Lung microvascular endothelial cell (primary cell): ENCODE measurements around the gene ZDHHC9. TPM values are rescaled to one million over a fixed set of nuclear protein-coding genes. Genes with fewer than 3 reads are reported as not detected.

Source experiments
- DNase-seq, 2 donors: peaks; one replicate each; pipeline versions ENCODE4 v3.0.0 to v3.0.0-alpha.2; 2010; ENCODE audit warnings: low read depth in 2 of 2
- total RNA-seq: library from RNA; depleted of rRNA; stranded (reverse); fragments of >200 nt; gene quantifications from 2 replicates; pipeline ENCODE4 v1.2.1, GENCODE V29; 2014

Gene ZDHHC9
- total RNA-seq, 1 donor from 2014 or later, result 15.9 TPM

DNA sequence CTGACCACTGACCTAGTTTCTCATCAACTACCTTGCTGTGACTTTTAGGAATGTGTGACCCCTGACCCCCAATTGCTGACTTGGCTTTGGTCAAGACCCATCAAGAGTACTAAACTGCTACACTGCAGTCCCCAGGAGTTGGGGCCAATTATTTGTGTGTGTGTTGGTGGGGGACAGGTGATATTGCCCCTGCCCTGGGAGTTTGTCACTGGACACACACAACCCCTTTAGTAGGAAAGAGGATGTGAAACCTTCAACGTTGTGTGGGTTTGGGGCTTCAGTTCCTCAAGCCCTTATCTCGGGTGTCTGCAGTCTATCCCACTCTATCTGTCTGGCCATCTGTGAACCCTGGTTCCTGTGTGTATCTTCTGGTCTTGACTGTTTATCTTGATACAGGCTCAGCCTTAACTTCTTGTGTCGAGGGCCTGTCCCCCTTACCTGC is 57.5 kb downstream of the ZDHHC9 start:
- DNase-seq, result no peak

DNA sequence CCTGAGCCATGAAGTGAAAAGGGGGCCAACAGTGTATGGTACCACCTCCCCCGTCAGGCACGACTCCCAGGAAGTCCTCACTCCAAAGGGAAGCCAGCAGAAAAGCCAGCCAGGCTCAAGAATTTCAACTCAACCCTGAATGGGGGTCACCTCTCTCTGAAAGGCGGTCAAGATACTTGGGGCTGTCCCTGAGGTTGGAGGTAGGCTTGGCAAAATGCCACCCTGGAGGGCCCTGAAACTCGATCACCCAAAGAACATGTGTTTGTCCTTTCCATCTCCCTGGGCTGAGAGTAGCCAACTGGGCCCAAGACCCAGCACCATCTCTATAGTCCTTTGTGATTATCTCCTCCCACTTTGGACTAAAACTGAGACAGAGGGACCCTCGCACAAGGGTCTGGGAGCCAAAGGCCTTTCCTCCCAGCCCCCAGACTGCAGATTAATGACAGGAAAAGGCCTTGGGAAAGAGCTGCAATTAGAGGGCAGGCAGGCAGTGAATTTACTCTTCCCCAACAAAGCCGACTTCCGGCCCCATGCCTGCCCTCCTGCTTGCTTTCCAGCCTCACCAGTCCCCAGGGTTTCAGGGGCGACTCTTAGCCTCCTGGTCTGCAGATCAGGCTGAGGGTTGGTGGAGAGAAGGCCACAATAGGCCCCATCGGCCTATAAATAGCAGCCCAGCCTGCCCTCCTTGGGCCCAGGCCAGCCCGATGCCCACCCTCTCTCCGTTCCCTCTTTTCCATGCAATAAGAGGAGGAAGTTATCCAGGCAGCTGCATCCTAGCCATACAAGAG is 58.3 kb downstream of the ZDHHC9 start:
- DNase-seq, result no peak

GRCh38 chrX:129784371-129784770 is 59.3 kb downstream of the ZDHHC9 start:
- no peak for DNase-seq

DNA sequence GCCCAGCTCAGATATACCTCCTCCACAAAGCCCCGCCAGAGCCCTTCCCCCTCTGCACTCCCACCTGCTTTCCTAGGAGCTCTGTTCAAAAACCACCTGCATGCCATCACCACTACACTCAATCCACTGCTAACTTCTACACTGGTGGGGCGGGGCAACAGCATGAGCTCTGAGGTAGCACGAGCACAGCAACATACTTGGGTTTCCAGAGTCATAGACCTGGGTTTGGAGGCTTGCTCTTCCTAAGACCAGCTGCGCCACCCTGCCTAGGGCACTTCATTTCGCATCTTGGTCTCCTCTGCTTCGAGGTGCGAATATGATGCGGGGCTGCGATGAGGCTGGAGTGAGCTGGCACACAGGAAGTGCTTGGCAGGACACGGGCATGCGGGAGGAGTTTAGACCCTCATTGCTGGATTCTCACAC is 60.4 kb downstream of the ZDHHC9 start:
- DNase-seq, result no peak

GRCh38 chrX:129782706-129783105 is 61.0 kb downstream of the ZDHHC9 start:
- no peak for DNase-seq

DNA sequence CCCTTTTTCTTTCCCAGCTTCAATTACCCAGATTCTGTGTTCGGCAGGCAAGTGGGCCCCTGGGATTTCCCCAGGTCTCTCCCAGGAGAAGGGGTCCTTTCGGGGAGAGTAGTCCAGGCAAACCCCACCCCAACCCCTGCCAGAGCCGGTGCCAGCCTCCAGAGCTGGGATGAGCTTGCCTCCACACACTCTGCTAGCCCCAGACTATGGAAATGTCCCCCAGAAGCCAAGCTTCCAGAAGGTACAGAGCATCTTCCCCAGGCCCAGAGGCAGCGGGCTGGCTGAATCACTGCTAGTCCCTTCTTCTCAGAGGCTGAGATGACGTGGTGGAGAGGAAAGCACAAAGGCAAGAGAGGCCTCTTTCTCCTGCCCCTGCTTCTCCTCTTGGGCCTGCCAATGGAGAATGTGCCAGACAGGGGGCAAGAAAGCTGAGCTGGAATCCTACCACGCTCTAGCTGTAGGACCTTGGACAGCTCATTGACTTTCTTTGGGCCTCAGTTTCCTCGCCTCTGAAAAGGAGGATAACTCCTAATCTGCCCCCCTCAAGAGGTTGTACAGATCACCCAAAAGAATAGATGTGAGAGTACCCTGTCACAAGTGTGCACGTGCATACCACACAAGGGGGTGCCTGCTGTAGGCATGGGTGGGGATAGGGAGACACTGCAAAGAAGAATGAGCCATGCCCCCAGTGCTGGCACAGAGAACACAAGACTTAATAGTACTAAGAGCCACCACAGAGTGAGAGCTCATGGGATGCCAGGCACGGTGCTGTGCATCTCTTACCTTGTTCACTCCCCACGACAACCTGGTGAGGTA is 61.8 kb downstream of the ZDHHC9 start:
- DNase-seq, result no peak

DNA sequence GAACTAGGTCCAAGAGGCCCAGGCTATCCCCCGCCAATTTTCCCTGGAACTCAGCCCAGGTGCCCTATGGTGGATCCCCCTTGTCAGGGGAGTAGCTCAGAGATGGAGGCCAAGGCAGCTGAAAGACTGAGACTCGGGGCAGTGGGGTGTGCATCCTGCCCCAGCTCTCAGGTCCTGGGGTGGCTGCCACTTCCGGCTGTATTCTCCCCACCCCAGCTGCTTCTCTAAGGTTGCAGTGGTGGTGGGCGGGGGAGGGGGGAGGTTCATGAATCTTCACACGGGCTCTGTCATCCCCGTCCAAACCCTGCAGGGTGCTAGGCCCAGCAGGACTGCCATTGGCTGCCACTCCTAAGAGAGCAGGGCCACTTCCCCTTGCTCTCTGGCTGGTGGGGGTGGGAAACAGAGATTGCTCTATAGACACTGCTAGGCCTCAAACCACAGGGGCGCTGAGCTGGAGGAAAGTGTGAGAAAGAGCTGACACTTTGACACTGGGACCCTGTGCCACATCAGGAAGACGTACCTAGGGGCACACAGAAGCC is 62.5 kb downstream of the ZDHHC9 start:
- DNase-seq, result no peak

DNA sequence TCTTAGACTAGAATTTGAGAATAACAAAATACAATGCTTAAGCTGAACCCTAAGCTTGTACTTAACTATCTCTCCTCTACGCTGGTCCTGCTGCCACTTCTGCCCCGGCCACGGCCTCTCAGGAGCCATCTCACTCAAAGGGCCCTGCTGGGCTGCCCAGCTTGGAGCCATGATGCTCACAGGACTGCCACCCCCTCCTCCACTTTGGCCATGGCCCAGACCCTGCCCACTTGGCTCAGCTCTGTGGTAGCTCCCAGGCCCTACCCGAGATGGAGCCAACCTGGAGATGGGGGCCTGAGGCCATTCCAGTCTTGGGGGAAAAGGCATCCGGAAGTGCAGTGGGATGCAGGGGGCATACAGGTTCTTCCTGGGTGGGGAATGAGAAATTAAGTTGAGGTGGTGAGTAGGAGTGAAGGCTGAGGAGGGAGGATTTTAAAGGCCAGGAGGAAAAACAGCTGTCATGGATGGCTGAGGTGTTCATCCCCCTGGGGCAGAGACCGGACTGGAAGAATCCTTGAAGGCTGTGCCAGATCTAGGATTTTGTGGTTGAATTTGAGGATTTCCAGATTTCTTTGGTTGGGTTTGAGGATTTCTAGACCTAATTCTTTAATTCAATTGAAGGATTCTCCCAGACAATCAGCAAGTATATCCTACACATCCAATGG is 63.1 kb downstream of the ZDHHC9 start:
- no peak for DNase-seq

DNA sequence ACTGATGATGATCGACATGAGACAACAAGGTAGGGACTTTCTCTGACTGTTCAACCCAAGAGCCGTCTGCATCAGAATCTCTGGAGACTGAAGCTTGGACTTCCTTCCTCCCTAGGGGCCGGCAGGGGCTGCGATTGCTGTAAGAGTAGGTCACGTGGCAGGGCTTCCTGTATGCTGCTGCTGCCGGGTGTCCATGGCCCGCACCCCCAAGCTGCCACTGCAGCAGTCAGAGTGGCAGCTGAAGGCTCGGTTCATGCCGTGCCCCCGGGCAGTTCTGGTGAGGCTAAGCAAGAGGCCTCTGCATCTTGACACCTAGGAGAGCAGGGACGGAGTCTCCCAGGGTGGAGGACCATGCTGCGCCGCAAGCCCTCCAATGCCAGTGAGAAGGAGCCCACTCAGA is 63.9 kb downstream of the ZDHHC9 start, which contains the start of gene SASH3:
TSS of gene SASH3 (plus strand) at position 203 of the 400 bp plus-strand sequence. CDS start at position 352, 149 bp downstream.
- no peak for DNase-seq

DNA sequence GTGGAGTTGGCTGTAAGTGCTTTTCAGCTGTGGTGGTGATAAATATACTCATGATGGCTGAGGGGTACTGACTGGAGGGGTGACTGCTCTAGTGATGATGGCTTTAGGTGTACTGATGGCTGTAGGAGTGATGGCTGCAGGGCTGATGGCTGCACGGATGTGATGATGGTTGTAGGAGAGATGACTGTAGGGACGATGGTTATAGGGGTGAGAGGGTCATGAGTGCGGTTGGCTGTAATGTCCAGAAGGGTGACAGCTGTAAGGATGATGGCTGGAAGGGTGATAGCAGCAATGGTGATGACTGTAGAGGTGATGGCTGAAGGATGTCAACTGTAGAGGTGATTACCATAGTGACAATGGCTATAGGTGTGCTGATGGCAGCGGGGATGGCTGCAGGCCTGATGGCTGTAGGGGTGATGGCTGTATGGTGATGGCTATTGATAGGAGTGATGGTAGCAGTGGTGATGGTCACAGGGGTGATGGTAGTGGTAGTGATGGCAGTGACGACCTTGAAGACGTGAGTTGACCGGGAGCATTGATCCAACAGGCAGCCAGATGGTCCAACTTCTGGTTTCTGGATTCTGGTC is 64.5 kb downstream of the ZDHHC9 start:
- DNase-seq, result no peak

DNA sequence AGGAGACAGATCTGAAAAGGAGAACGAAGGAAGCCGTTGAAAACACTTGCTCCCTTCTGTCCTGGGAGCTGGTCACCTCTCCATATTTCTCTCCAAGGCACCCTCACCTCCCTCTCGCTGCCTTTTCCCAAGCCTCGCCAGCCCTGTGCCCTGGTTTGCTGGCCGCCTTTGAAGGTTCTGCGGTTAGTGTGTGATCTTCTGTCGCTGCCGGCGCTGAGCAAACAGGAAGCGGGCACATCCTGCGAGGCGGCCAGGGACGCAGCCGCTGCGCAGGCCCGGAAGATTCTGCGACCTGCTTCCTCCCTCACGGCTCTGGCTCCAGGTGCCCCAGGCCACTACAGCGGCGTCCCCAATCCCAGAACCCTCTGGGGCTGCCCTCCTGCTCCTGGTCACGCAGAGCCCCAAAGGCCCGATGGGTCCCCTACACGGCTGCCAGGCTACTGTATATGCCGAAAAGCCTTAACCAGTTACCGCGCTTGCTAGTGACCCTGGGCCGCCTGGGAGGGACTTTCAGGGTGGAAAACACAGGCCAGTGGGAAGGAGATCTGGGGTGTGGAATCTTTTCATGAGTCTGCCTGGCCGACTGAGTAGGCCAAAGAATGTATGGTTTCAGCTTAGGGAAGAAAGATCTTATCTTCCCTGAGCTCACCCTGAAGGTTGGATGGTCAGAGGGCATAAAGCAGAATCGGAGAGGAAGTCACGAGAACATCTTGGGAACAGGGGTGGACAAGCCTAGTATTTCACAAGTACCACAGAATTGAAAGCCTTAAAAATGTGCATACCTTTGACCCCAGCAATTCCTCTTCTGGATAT is 66.3 kb downstream of the ZDHHC9 start:
- peak; percentile 59 to 60 for DNase-seq

DNA sequence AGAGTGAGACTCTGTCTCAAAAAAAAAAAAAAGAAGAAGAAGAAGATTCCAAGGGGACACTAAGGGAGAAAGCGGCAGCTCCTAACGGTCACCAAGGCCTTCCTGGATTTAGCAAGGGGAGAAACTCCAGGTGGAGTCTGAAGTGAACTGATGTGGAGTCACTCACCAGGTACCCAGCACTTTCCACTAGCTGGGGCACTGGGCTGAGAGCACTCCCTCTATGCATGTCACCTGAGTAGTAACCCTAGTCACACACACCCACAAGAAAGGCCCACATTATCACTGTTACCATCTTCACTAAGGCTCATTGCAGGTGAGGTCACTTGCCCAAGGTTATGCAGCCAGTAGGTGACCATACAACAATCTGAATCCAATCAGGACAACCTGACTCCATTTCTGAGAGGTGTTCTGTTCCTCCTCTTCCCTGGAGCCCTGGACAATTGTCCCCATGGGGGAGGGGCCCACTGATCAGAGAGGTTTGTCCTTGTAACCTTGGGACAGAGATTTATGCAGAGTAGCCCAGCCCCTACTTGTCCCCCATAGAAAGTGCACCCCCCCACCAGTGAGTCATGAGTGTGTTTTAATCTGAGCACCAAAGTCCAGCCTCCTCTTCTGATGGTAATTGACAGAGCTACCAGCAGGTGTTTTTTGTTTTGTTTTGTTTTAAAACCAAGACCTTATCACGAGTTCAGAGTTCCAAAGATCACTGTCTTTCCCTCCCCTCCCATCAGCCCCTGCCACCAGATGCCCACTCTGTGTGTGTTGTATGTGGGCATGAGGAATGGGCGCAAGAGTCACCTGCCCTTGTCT is 69.8 kb downstream of the ZDHHC9 start:
- no peak for DNase-seq

GRCh38 chrX:129772796-129773431 is 70.8 kb downstream of the ZDHHC9 start:
- peak in 1 of 2 donors; percentile 6 for DNase-seq

GRCh38 chrX:129771266-129771995 is 72.3 kb downstream of the ZDHHC9 start:
- no peak for DNase-seq

DNA sequence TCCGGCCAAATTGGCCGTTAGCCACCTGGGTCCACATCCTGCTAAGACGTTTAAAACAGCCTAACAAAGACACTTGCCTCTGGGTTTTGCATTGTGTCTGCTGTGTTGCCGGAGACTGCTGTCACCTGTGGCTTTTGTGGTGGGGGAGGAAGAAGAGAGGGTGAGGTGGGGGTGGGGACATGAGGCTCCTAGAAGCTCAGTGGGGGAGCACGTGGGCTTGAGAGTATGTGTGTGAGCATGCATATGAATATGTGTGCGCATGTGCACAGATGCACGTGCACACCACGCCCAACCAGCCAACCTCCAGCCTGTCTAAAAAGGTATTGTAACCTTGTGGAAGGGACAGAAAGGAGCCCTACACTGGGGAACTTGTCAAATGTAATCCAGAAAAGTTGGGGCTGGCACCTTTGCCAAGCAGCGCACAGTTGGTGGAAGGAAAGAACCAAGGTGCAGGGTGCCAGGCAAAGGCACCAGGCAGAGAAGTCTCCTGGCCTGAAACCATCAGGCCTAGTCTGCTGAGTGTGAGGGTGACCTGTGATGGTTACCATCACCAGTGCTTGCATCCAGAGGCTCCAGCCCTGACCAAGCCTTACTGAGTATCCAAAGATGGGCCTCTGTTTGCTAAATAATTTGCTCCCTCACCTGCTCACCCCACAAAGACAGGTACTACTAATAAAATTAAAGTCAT is 74.1 kb downstream of the ZDHHC9 start:
- no peak for DNase-seq

GRCh38 chrX:129768586-129769466 is 74.9 kb downstream of the ZDHHC9 start:
- no peak for DNase-seq

- DNase-seq, result no peak
Measured at GRCh38 chrX:129768186-129768585, 75.5 kb downstream of the ZDHHC9 start.
